Nephron progenitor cell (in vitro differentiated cells): Measurements from ENCODE around the gene PRAMEF1.

Experiments
- DNase-seq: peaks from one replicate; pipeline ENCODE4 v3.0.0; 2021
- H3K27ac Mint-ChIP-seq: 2 replicates; pipeline ENCODE4 v1.8.0; 2021; ENCODE audit warnings: mild to moderate bottlenecking, moderate library complexity, mixed read lengths
- H3K27me3 Mint-ChIP-seq: 2 replicates; pipeline ENCODE4 v1.8.0; 2021; ENCODE audit warnings: mild to moderate bottlenecking, low read depth, mixed read lengths; ENCODE audit not compliant: poor library complexity
- H3K36me3 Mint-ChIP-seq: 2 replicates; pipeline ENCODE4 v1.8.0; 2021; ENCODE audit warnings: low read depth, mixed read lengths
- H3K4me1 Mint-ChIP-seq: 2 replicates; pipeline ENCODE4 v1.8.0; 2021; ENCODE audit warnings: mixed read lengths
- H3K4me3 Mint-ChIP-seq: 2 replicates; pipeline ENCODE4 v1.8.0; 2021; ENCODE audit warnings: mild to moderate bottlenecking, moderate library complexity, mixed read lengths
- H3K9me3 Mint-ChIP-seq: 2 replicates; pipeline ENCODE4 v1.8.0; 2021; ENCODE audit warnings: mild to moderate bottlenecking, moderate library complexity, mixed read lengths
- CTCF ChIP-seq: fragments of 200-600 bp; sonication (generic); IDR thresholded peaks from 2 replicates; pipeline ENCODE4 v1.5.0; 2021; ENCODE audit warnings: antibody characterized with exemption

Gene PRAMEF1

GRCh38 chr1:12772520-12772919 lies 18.7 kb upstream of the PRAMEF1 start:
- no peak overlapping the region for H3K27ac Mint-ChIP-seq
- TF ChIP-seq CTCF: no peak
- peaks cover 21% of the 10 kb centered on the region for H3K9me3 Mint-ChIP-seq
- no peaks in the 10 kb centered on the region for H3K36me3 Mint-ChIP-seq
- no peak overlapping the region for H3K4me3 Mint-ChIP-seq
- H3K27me3 Mint-ChIP-seq: peaks cover 27% of the 10 kb centered on the region
- no peak for DNase-seq
- no peaks in the 10 kb centered on the region for H3K4me1 Mint-ChIP-seq

GRCh38 chr1:12773438-12773837 lies 17.8 kb upstream of the PRAMEF1 start, which contains the start of gene PRAMEF12:
TSS of gene PRAMEF12 (plus strand) at chr1:12773738. CDS start at chr1:12774868, 1,130 bp downstream.
- Mint-ChIP-seq H3K9me3 (peaks cover 21% of the 10 kb centered on the region), H3K27me3 (peaks cover 26% of the 10 kb centered on the region), H3K4me1 (no peaks in the 10 kb centered on the region), H3K4me3 (no peak within 1 kb of the TSS), H3K36me3 (no peaks in the 10 kb centered on the region), H3K27ac (no peak within 1 kb of the TSS)
- DNase-seq: no peak
- no peak for TF ChIP-seq CTCF

- H3K4me3 Mint-ChIP-seq: no peak overlapping the region
- no peaks in the 10 kb centered on the region for H3K4me1 Mint-ChIP-seq
- DNase-seq: no peak
- H3K36me3 Mint-ChIP-seq: no peaks in the 10 kb centered on the region
- no peak for TF ChIP-seq CTCF
- H3K9me3 Mint-ChIP-seq: peaks cover 21% of the 10 kb centered on the region
- peaks cover 31% of the 10 kb centered on the region for H3K27me3 Mint-ChIP-seq
- H3K27ac Mint-ChIP-seq: no peak overlapping the region
Measured at GRCh38 chr1:12774801-12775345, 16.3 kb upstream of the PRAMEF1 start.

- no peak for TF ChIP-seq CTCF
- no peak overlapping the region for H3K4me3 Mint-ChIP-seq
- H3K36me3 Mint-ChIP-seq: no peaks in the 10 kb centered on the region
- peaks cover 21% of the 10 kb centered on the region for H3K9me3 Mint-ChIP-seq
- H3K4me1 Mint-ChIP-seq: no peaks in the 10 kb centered on the region
- peaks cover 31% of the 10 kb centered on the region for H3K27me3 Mint-ChIP-seq
- H3K27ac Mint-ChIP-seq: no peak overlapping the region
- no peak for DNase-seq
Measured at GRCh38 chr1:12775443-12775842, 15.8 kb upstream of the PRAMEF1 start.

GRCh38 chr1:12776801-12777557 lies 14.2 kb upstream of the PRAMEF1 start:
- no peak for TF ChIP-seq CTCF
- H3K9me3 Mint-ChIP-seq: peaks cover 21% of the 10 kb centered on the region
- H3K27ac Mint-ChIP-seq: no peak overlapping the region
- no peak overlapping the region for H3K4me3 Mint-ChIP-seq
- peaks cover 31% of the 10 kb centered on the region for H3K27me3 Mint-ChIP-seq
- no peaks in the 10 kb centered on the region for H3K4me1 Mint-ChIP-seq
- no peak for DNase-seq
- no peaks in the 10 kb centered on the region for H3K36me3 Mint-ChIP-seq

GRCh38 chr1:12778061-12778460 lies 13.1 kb upstream of the PRAMEF1 start:
- DNase-seq: no peak
- Mint-ChIP-seq H3K9me3 (peaks cover 18% of the 10 kb centered on the region), H3K4me1 (no peaks in the 10 kb centered on the region), H3K4me3 (no peak overlapping the region), H3K36me3 (no peaks in the 10 kb centered on the region), H3K27me3 (peaks cover 25% of the 10 kb centered on the region), H3K27ac (no peak overlapping the region)
- no peak for TF ChIP-seq CTCF
